ENCODE measurements around the gene EXOSC10. TPM values are rescaled to one million over a fixed set of nuclear protein-coding genes. Genes with fewer than 3 reads are reported as not detected.

The EXOSC10 gene
- total RNA-seq, 1 donor from 2014 or later: 50.9 TPM

GRCh38 chr1:11058026-11058425 lies 41.6 kb downstream of the EXOSC10 start:
- H3K27ac ChIP-seq: no peak overlapping the region
- peaks cover 23% of the 10 kb centered on the region for H3K36me3 ChIP-seq
- peaks cover 20% of the 10 kb centered on the region for H3K4me1 ChIP-seq
- ATAC-seq (no peak), DNase-seq (no peak)
- no peak overlapping the region for H3K4me3 ChIP-seq
- H3K27me3 ChIP-seq: no peaks in the 10 kb centered on the region
- H3K9me3 ChIP-seq: no peaks in the 10 kb centered on the region
- intact Hi-C loops (cut with DNase I): no loop called here
- TF ChIP-seq CTCF (IDR thresholded peaks at IDR 0.05): no peak

- H3K4me3 ChIP-seq: no peak overlapping the region
- intact Hi-C loops (cut with DNase I): no loop called here
- TF ChIP-seq CTCF (IDR thresholded peaks at IDR 0.05): no peak
- no peaks in the 10 kb centered on the region for H3K9me3 ChIP-seq
- H3K27ac ChIP-seq: no peak overlapping the region
- no peaks in the 10 kb centered on the region for H3K27me3 ChIP-seq
- H3K36me3 ChIP-seq: peaks cover 23% of the 10 kb centered on the region
- H3K4me1 ChIP-seq: peaks cover 20% of the 10 kb centered on the region
- ATAC-seq (no peak), DNase-seq (no peak)
These were observed 42.2 kb downstream of the EXOSC10 start for GRCh38 chr1:11057477-11057876.

- no peak overlapping the region for H3K27ac ChIP-seq
- TF ChIP-seq CTCF (IDR thresholded peaks at IDR 0.05): no peak
- H3K9me3 ChIP-seq: no peaks in the 10 kb centered on the region
- intact Hi-C loops (cut with DNase I): no loop called here
- peaks cover 23% of the 10 kb centered on the region for H3K36me3 ChIP-seq
- ATAC-seq (no peak), DNase-seq (no peak)
- H3K4me3 ChIP-seq: no peak overlapping the region
- H3K27me3 ChIP-seq: no peaks in the 10 kb centered on the region
- H3K4me1 ChIP-seq: peaks cover 19% of the 10 kb centered on the region
These were observed 43.2 kb downstream of the EXOSC10 start for GRCh38 chr1:11056504-11056903.

GRCh38 chr1:11055676-11056075 lies 44.0 kb downstream of the EXOSC10 start:
- Histone ChIP-seq H3K36me3 (peaks cover 23% of the 10 kb centered on the region), H3K4me3 (no peak overlapping the region), H3K27me3 (no peaks in the 10 kb centered on the region), H3K9me3 (no peaks in the 10 kb centered on the region), H3K27ac (no peak overlapping the region), H3K4me1 (peaks cover 11% of the 10 kb centered on the region)
- TF ChIP-seq CTCF (IDR thresholded peaks at IDR 0.05): no peak
- DNase-seq (no peak), ATAC-seq (no peak)
- intact Hi-C loops (cut with DNase I): no loop called here

GRCh38 chr1:11054666-11055065 lies 45.0 kb downstream of the EXOSC10 start:
- Histone ChIP-seq H3K9me3 (no peaks in the 10 kb centered on the region), H3K27ac (no peak overlapping the region), H3K4me1 (peaks cover 8% of the 10 kb centered on the region), H3K36me3 (peaks cover 23% of the 10 kb centered on the region), H3K4me3 (no peak overlapping the region), H3K27me3 (no peaks in the 10 kb centered on the region)
- ATAC-seq (no peak), DNase-seq (no peak)
- intact Hi-C loops (cut with DNase I): no loop called here
- no peak for TF ChIP-seq CTCF (IDR thresholded peaks at IDR 0.05)

GRCh38 chr1:11054181-11054580 lies 45.5 kb downstream of the EXOSC10 start:
- intact Hi-C loops (cut with DNase I): no loop called here
- Histone ChIP-seq H3K9me3 (no peaks in the 10 kb centered on the region), H3K27ac (no peak overlapping the region), H3K4me3 (no peak overlapping the region), H3K36me3 (peaks cover 23% of the 10 kb centered on the region), H3K4me1 (peaks cover 7% of the 10 kb centered on the region), H3K27me3 (no peaks in the 10 kb centered on the region)
- ATAC-seq (no peak), DNase-seq (no peak)
- no peak for TF ChIP-seq CTCF (IDR thresholded peaks at IDR 0.05)
